ENCODE measurements around the gene ANGPTL4.
"Not testable (repeated sequence)": the region's sequence is repeated elsewhere in the genome, so short reads cannot be mapped to it uniquely, and the experiment has no call there.

Gene ANGPTL4

DNA sequence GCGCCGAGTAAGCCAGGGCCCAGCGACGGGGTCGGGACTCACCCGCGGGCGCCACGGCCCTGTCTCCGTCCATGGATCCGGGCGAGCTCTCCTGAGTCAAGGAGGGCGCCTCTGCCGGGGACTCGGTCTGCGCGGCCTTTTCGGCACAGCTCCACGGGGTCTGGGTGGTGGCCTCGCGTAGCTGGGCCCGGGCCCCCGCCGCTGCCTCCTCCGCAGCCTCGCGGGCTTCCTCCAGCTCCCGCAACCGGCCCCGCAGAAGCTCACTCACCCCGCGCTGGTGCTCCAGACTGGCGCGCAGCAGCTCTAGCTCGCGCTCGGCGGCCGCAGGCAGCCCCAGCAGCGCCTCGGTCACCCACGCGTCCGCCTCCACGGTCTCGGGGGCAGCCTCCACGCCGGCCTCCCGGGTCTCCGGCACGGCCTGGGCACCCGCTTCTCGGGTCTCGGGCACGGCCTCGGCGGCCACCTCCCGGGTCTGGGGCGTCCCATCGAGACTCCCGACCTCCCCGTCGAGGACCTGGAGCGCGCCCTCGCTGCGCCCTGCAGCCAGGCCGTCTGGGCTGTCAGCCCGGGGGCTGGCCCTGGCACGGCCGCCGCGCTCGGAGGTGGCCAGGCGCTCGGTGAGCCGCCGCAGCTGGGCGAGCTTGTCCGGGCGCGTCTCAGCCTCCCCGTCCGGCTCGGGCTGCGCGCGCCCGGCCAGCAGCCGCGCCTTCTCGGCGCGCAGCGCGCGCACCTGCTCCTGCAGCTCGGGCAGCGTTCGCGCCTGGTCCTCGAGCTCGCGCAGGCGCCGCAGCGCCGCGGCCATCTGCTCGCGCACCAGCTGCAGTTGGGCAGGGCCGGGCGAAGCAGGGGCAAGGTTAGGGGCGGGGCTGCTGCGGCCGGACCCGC lies 29.3 kb upstream of the ANGPTL4 start:
- peak; percentile 72 for DNase-seq

DNA sequence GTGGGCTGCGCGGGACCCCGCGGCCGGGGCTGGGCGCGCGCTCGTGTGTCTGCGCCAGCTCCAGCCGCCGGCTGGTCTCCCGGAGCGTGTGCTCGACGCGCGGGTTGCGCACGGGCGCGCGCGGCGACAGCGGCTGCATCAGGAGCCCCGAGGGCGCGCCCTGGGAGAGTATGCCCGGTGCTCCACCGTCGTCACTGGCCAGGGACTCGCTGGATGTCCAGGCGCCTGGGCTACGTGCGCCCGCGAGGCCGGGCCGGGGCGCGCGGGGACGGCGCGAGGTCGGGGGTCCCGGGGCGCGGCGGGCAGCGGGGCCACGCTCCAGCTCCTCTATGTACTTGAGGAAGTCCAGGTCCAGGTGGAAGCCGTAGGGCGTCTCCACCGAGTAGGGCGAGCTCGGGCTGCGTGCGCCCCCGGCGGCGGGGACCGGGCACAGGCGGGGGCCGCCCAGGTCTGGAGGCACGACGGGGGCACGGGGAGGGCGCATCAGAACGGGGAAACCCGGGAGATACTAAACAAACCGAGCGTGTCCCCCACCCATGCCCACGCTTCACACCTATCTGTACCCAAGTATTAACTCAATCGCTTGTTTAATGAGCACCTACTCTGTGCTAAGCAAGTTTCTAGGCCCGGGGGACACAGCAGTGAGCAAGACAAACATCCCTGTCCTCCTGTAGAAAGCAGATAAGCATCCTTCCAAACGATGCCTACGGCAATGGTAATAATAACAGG lies 28.4 kb upstream of the ANGPTL4 start:
- no peak for DNase-seq

DNA sequence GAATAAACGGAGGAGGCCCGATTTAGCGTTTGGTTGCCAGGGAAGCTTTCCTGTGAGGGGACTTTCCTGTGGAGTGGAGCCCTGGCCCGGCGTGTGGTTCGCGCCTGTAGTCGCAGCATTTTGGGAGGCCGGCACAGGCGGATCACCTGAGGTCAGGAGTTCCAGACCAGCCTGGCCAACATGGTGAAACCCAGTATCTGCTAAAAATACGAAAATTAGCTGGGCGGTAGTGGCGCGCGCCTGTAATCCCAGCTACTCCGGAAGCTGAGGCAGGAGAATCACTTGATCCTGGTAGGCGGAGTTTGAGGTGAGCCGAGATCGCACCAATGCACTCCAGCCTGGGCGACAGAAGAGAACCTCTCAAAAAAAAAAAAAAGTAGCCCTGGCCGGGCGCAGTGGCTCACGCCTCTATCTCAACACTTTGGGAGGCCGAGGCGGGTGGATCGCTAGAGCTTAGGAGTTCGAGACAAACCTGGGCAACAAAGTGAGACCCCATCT lies 27.8 kb upstream of the ANGPTL4 start:
- no peak for DNase-seq

DNA sequence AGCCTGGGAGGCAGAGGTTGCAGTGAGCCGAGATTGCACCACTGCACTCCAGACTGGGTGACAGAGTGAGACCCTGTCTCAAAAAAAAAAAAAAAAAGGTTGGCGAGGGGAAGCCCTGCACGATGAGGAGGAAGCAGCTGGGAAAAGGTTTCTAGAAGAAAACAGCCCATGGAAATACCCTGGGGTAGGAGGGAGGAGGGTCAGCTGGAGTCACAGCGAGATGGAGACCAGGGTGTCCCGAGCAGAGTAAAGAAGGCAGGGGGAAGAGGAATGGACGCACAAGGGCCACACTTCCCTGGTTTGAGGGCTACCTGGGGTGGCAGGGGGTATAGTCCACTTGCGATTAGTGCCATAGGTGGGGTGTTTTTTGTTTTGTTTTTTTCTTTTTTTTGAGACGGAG lies 27.3 kb upstream of the ANGPTL4 start:
- DNase-seq, result no peak

DNA sequence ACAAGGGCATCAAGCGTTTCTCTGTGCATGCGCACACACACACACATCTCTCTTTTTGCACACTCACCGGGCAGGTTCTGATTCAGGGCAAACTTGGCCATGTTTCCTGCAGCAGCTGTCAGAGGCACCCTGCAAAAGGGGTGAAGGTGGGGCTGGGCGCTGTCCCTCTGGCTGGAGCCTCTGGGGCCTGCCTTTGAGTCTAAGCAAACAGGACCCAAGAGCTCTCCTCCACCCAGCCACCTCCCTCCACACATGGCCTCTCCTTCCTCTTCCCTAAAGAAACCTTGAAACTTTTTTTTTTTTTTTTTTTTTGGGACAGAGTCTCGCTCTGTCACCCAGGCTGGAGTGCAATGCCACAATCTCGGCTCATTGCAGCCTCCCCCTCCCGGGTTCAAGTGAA lies 26.2 kb upstream of the ANGPTL4 start:
- no peak for DNase-seq

DNA sequence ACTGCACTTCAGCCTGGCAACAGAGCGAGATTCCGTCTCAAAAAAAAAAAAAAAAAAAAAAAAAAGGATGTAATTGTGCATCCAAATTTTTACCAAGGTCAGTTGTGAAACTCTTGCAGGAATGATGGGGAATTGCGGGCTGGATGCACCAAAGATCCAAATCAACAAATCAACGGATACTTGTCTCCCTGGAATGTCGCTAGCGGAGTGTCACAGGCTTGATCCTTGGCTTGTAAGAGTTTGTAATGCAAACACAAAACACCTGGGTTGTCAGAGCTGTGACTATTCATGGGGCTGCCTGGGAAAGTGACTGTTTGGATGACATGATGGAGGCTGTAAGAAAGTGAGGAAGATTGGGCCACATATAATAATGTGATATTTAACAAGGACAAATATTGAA lies 25.1 kb upstream of the ANGPTL4 start:
- DNase-seq, result no peak

DNA sequence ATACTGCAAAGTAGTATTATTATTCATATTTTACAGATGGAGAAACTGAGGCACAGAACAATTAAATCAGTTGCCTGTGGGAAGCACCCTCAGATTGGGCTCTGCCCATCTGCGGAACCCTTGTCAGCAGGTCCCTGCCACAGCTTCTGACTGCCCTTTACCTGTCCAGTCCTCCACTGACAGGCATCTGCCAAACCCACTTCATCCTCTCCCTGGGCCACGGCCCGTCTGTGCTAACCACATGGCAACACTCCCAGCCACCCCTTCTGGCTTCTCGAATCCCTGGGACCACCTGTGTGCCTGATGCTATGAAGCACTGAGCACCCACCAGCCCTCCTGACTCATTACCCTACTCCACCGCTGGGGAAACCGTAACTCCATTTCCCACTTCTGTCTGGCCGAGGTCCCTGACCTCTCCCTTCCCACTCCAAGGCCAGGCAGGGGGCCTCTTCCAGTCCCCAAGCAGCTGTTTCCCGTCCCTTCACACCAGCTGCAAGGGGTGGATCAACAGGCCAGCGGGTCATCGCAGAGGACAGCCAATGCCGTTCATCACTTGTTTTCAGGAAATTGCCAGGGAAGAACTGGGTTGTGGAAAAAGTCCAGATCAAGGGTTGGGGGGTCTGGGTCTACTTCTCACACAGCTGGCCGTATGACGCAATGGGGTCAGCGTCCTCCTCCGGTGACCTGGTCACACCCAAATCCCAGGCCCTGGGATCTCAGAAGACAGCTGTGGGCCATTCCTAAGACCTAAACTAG lies 23.4 kb upstream of the ANGPTL4 start:
- no peak for DNase-seq

DNA sequence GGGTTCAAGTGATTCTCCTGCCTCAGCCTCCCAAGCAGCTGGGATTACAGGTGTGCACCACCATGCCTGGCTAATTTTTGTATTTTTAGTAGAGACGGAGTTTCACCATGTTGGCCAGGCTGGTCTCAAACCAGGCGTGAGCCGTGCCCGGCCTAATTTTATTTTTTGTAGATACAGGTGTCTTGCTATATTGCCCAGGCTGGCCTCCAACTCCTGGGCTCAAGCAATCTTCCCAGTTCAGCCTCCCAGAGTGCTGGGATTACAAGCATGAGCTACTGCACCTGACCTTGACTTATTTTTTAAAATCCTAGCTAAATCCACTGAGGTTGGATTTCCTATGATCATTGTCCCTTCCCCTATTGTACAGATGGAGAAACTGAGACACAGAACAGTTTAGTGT lies 22.5 kb upstream of the ANGPTL4 start:
- not testable (repeated sequence) for DNase-seq

DNA sequence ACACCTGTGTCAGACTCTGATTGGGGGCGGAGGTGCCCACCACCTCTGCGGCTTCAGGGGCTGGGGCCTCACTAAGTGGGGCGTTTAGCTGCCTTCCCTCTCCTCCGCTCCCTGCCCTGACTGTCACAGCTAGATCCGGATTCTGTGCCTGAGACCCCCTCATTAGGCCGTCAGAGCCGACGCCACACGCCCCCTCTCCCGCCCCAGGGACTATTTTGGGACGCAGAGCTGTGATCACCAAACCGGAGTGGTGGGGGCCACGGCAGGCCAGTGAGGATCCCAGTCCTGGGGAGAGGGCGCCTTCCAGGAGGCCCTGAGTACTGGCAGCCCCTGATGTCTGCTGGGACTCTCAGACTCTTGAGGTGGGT lies 21.7 kb upstream of the ANGPTL4 start:
- no peak for DNase-seq

DNA sequence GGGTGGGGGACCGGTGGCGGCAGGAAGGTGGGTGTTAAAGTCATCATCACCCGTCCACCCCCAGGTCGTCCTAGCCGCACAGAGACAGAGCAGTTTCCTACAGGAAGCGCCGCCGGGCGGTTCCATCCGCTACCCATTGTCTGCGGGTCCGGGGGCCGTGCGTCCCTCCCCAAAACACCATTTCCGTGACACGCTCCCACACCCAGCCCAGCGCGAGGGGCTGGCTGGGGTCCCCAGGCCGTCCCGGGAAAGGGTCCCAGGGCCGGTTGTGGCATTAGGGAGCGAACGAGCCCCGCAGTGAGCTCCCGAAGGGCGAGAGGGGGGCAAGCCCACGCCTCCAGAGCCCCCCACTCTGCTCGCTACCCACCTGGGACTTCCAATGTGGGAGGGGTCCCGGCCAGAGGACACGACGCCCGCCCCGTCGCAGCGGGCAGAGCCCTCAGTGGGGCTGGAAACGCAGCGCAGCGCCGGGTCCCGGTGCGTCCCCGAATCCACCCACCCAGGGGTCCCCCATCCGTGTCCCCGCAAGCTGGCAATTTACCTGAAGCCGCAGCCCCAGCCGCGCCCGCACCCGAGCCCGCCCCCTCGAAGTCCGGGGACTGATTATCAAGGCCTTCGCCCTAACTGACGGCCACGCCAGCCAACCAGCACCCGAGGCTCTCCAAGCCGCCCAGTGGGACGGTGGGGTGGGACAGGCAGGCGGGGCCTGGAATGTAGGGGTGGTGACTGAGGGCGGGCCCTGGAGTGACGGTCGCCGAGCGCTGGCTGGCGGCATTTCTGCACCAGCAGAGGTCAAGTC lies 21.1 kb upstream of the ANGPTL4 start, which contains the start of gene KANK3:
TSS of gene KANK3 (minus strand) at position 579 of the 799 bp plus-strand sequence. CDS start 5,434 bp downstream, outside the sequence.
- DNase-seq, result peak; percentile 81

DNA sequence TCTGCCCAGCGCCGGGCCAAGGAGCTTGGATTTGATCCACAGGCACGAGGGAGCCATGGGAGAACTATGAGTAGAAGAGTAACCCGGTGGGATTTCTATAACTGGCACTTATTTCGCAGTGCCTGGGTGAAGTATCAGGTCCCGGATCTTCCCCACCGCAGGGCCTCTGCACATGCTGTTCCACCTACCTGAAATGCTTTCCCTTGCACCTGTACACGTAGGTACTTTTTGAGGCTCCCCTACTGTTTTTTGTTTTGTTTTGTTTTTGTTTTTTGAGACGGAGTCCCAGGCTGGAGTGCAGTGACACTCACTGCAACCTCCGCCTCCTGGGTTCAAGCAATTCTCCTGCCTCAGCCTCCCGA lies 20.5 kb upstream of the ANGPTL4 start:
- no peak for DNase-seq

DNA sequence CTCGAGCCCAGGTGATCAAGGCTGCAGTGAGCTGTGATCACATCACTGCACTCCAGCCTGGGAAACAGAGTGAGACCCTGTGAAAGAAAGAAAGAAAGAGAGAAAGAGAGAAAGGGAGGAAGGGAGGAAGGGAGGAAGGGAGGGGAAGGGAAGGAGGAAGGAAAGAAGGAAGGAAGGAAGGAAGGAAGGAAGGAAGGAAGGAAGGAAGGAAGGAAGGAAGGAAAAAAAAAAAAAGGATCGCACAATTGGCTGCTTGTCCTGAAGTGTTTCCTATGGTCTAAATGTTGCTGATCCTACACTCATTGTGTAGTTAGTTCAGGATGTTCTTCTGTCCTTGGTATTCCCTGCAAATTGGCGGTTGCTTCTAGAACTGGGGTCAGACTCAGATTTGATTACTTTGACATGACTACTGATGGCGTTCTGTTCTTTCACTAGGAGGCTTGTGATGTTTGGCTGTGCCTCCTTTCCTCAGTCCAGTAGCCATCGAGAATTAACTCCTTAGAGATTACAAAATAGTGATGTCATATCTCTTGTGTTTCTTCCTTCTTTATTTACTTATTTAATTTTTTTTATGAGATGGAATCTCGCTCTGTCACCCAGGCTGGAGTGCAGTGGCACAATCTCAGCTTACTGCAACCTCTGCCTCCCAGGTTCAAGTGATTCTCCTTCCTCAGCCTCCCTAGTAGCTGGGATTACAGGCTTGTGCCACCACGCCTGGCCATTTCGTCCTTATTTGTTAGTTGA lies 14.2 kb upstream of the ANGPTL4 start:
- DNase-seq, result not testable (repeated sequence)

DNA sequence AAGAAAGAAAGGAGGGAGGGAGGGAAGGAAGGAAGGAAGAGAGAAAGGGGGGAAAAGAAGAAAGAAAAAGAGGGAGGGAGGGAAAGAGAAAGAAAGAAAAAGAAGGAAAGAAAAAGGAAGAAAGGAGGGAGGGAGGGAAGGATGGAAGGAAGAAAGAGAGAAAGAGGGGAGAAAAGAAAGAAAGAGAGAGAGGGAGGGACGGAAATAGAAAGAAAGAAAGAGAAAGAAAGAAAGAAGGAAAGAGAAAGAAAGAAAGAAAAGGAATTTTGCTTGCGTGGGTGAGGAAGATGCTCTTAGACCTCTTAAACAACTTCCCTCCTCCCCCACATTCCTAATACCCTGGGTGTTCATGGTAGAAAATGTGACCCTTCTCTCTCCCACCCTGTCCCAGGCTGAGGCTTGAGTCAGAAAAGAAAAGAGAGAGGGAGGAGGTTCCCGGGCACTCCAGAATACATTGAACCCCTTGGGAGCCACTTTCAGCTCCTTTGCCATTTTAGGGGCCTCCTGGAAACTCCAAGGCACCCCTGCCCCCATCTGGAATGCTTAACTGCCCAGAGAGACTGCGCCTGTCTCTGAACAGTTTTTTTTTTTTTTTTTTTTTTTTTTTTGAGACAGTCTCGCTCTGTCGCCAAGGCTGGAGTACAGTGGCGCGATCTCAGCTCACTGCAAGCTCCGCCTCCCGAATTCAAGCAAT lies 11.7 kb upstream of the ANGPTL4 start:
- no peak for DNase-seq

DNA sequence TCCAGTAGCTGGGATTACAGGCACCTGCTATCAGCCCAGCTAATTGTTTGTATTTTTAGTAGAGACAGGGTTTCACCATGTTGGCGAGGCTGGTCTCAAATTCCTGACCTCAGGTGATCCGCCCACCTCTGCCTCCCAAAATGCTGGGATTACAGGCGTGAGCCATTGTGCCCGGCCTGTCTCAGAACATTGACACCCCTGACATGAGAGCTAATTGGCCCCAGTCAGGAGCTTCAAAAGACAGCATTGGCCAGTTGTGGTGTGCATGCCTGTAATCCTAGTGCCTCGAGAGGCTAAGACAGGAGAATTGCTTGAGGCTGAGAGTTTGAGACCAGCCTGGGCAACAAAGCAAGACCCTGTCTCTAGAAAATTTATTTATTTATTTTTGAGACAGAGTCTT lies 11.1 kb upstream of the ANGPTL4 start:
- not testable (repeated sequence) for DNase-seq

DNA sequence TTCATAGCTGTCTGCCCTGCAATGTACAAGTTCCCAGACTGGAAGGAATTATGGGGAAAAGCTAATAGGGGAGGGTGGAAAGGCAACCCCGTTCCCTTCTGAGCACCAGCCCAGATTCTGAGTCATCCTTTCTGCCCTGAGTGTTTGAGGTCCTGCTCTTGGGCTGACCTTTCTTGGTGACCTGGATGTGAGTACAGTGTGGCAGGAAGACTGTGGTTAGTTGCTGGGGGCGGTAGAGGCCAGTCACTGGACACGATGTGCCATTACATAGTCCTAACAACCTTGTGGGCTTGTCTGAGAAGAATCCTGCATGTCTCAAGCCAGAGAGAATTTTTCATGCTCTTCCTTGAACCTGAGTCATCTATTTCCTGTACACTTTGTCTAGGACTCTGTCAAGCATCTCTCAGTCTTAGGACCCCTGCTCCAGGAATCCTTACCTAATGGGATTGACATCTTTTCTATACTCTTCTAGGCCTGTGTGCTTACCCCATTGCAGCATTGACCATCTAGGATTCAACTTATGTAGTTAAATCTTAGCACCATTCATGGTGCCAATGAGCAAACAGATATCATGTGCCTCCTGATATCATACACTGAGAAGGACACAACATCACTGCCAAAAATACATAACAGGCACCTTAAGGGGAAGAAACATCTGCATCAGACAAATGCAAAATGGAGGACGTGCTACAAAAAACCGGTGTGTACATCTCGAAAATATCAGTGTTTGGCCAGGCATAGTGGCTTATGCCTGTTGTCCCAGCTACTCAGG lies 8.1 kb upstream of the ANGPTL4 start:
- DNase-seq, result no peak

DNA sequence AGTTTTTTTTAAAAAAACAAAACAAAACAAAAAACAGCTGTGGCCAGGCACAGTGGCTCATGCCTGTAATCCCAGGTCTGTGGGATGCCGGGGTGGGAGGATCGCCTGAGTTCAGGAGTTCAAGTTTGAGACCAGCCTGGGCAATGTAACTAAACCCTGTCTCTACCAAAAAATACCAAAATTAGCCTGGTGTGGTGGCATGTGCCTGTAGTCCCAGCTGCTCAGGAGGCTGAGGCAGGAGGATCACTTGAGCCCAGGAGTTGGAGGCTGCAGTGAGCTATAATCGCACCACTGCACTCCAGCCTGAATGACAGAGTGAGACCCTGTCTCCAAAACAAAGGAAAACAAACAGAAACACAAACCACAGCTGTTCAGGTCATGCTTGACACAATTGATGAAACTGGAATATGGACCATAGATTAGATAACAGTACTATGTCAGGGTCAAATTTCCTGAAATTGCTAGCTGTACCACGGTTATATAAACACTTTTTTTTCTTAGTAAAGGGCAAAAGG lies 6.9 kb upstream of the ANGPTL4 start:
- DNase-seq, result no peak

DNA sequence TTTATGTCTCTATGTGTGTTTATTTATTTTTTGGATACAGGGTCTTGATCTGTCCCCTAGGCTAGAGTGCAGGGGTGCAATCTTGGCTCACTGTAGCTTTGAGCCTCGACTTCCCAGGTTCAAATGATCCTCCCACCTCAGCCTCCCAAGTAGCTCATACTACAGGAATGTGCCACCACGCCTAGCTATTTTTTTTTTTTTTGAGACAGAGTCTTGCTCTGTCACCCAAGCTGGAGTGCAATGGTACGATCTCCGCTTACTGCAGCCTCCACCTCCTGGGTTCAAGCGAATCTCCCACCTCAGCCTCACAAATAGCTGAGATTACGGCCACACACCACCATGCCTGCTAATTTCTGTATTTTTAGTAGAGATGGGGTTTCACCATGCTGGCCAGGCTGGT lies 5.0 kb upstream of the ANGPTL4 start:
- DNase-seq, result no peak

DNA sequence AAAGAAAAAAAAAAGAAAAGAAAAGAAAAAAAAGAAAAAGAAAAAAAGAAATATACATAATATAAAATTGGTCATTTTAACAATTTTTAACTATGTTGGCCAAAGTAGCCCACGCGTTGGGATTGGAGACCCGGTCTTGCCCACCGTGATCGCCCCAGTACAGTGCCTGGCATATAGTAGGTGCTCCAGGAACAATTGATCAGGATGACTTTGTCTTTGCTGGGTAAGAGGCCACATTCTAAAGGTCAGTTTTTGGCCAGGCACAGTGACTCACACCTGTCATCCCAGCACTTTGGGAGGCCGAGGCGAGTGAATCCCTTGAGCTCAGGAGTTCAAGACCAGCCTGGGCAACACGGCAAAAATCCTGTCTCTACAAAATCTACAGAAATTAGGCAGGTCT lies 3.8 kb upstream of the ANGPTL4 start:
- no peak for DNase-seq

DNA sequence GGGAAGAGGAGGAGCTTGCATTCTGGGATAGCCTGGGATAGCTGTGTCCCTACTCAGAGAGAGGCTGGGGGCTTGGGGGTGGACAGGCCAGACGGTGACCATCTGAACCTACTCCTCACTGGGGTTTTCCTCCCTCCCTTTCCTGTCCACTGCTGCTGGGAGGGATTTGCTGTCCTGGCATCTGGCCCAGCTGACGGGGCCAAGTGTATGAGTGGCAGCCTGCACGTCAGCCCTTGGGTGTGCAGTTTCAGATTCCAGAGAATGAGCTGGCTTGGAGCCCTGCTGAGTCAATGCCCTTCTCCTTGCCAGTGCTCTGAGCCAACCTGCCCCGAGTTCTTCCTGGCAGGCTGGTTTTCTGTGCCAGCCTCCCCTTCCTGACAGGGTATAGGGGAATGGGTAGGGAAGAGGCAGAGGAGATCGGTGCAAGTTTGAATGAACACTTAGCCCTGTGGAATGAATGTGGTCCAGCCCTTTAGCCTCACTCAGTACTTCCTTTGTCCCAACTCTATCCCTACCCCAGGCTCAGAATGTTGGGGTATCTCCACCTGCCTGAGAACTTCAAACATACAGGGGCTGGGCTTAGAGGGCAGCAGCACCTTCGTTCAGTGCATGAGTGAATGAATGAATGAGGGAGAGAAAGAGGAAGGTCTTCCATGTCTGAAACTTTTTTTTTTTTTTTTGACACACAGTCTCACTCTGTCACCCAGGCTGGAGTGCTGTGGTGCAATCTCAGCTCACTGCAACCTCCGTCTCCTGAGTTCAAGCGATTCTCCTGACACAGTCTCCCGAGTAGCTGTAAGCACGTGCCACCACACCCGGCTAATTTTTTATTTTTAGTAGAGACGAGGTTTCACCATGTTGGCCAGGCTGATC lies 1.8 kb upstream of the ANGPTL4 start:
- DNase-seq, result peak; percentile 73

All from NCI-H1105 (cell line).